Bronchial epithelial cell (primary cell): ENCODE measurements around the gene RPS14. TPM values are rescaled to one million over a fixed set of nuclear protein-coding genes. Genes with fewer than 3 reads are reported as not detected.
A peak's percentile ranks its signal among the peaks of the same experiment; 100 is the strongest.

Experiments
- DNase-seq: peaks from one replicate; pipeline ENCODE4 v3.0.0-alpha.2; 2010; ENCODE audit warnings: low read depth
- FAIRE-seq: peaks from 2 replicates; lab custom pipeline; 2011; peaks lifted over from hg19 to GRCh38; lab: Jason Lieb, UNC
- H3K27me3 ChIP-seq: 2 replicates; pipeline ENCODE4 v1.5.1; 2011; ENCODE audit warnings: low read length; ENCODE audit not compliant: control insufficient read depth, insufficient read depth
- H3K36me3 ChIP-seq: 2 replicates; pipeline ENCODE4 v1.5.1; 2011; ENCODE audit warnings: low read length; ENCODE audit not compliant: control insufficient read depth, insufficient read depth
- H3K4me3 ChIP-seq: 2 replicates; pipeline ENCODE4 v1.5.1; 2011; ENCODE audit warnings: mild to moderate bottlenecking, low read depth, low read length, control low read depth
- CTCF ChIP-seq: IDR thresholded peaks from 2 replicates; pipeline ENCODE4 v1.5.1; 2011; ENCODE audit warnings: mild to moderate bottlenecking, moderate library complexity, low read length, control low read depth, inconsistent platforms; ENCODE audit not compliant: insufficient read depth, severe bottlenecking
- total RNA-seq: library from RNA; depleted of rRNA; stranded (reverse); fragments of >200 nt; gene quantifications from 2 replicates; pipeline ENCODE4 v1.2.1, GENCODE V29; 2014

The RPS14 gene
- total RNA-seq, 1 donor from 2014 or later, result 8,789 TPM

- no peak for TF ChIP-seq CTCF
- Histone ChIP-seq H3K27me3 (no peaks in the 10 kb centered on the region), H3K36me3 (no peaks in the 10 kb centered on the region), H3K4me3 (no peak overlapping the region)
- no peak for FAIRE-seq
- DNase-seq, result no peak
Observed at GRCh38 chr5:150496534-150496933, 47.0 kb upstream of the RPS14 start.

- DNase-seq, result no peak
- no peaks in the 10 kb centered on the region for H3K27me3 ChIP-seq
- no peak overlapping the region for H3K4me3 ChIP-seq
- FAIRE-seq, result peak; percentile 18
- no peak for TF ChIP-seq CTCF
- H3K36me3 ChIP-seq, result no peaks in the 10 kb centered on the region
Observed at GRCh38 chr5:150496098-150496497, 46.6 kb upstream of the RPS14 start.

- DNase-seq (peak; percentile 99), FAIRE-seq (peak; percentile 96)
- no peaks in the 10 kb centered on the region for H3K36me3 ChIP-seq
- H3K27me3 ChIP-seq, result no peaks in the 10 kb centered on the region
- TF ChIP-seq CTCF, result no peak
- H3K4me3 ChIP-seq, result no peak overlapping the region
Observed at GRCh38 chr5:150492621-150493020, 43.1 kb upstream of the RPS14 start.

GRCh38 chr5:150491876-150492275 is 42.3 kb upstream of the RPS14 start:
- no peak for DNase-seq
- no peak for TF ChIP-seq CTCF
- Histone ChIP-seq H3K27me3 (no peaks in the 10 kb centered on the region), H3K4me3 (no peak overlapping the region), H3K36me3 (no peaks in the 10 kb centered on the region)
- FAIRE-seq, result no peak

GRCh38 chr5:150490754-150491153 is 41.2 kb upstream of the RPS14 start:
- no peaks in the 10 kb centered on the region for H3K27me3 ChIP-seq
- DNase-seq, result no peak
- no peak overlapping the region for H3K4me3 ChIP-seq
- FAIRE-seq, result no peak
- H3K36me3 ChIP-seq, result no peaks in the 10 kb centered on the region
- TF ChIP-seq CTCF, result no peak

- DNase-seq (peak; percentile 47), FAIRE-seq (no peak)
- no peaks in the 10 kb centered on the region for H3K36me3 ChIP-seq
- no peak overlapping the region for H3K4me3 ChIP-seq
- TF ChIP-seq CTCF, result no peak
- H3K27me3 ChIP-seq, result no peaks in the 10 kb centered on the region
Observed at GRCh38 chr5:150490296-150490669, 40.7 kb upstream of the RPS14 start.
